ENCODE measurements around the gene CHD6. TPM values are rescaled to one million over a fixed set of nuclear protein-coding genes. Genes with fewer than 3 reads are reported as not detected.

Gene CHD6
- polyA plus RNA-seq, 1 donor (not counting 4 experiments of a cell fraction or from before 2014, with no cell fraction given) = 6.8 TPM

- H3K27me3 ChIP-seq (ENCODE audit: control insufficient read depth, extremely low read depth, insufficient read depth, low read length) = peaks cover 38% of the 10 kb centered on the region
Observed at GRCh38 chr20:41377275-41377674, 240.9 kb downstream of the CHD6 start.

GRCh38 chr20:41376349-41376748, 241.8 kb downstream of the CHD6 start:
- Histone ChIP-seq H3K4me1 (ENCODE audit: control insufficient read depth, extremely low read depth, insufficient read depth, low read length) (no peaks in the 10 kb centered on the region), H3K27me3 (ENCODE audit: control insufficient read depth, extremely low read depth, insufficient read depth, low read length) (peaks cover 39% of the 10 kb centered on the region), H4K20me1 (ENCODE audit: control insufficient read depth, extremely low read depth, insufficient read depth, low read length) (no peaks in the 10 kb centered on the region), H3K9me3 (ENCODE audit: control insufficient read depth, low read depth, low read length) (no peaks in the 10 kb centered on the region), H3K27ac (ENCODE audit: control insufficient read depth, insufficient read depth, low read length) (no peak overlapping the region), H3K36me3 (ENCODE audit: control insufficient read depth in 2 of 2, extremely low read depth in 1 of 2, insufficient read depth in 2 of 2, low read length in 2 of 2) (no peaks in the 10 kb centered on the region), H3K79me2 (ENCODE audit: control insufficient read depth, insufficient read depth, low read length) (no peaks in the 10 kb centered on the region), H3K4me2 (ENCODE audit: control insufficient read depth, extremely low read depth, insufficient read depth, low read depth, low read length) (no peak overlapping the region), H3K9ac (ENCODE audit: control insufficient read depth, extremely low read depth, insufficient read depth, low read length) (no peak overlapping the region), H3K9me1 (ENCODE audit: control insufficient read depth, extremely low read depth, insufficient read depth, low read length) (no peaks in the 10 kb centered on the region), H3K4me3 (ENCODE audit: control insufficient read depth in 2 of 3, extremely low read depth in 1 of 3, insufficient read depth in 2 of 3, low read depth in 1 of 3, low read length in 3 of 3) (no peak overlapping the region), H2AFZ (ENCODE audit: control insufficient read depth, low read length) (no peak overlapping the region)
- TF ChIP-seq CTCF (optimal IDR thresholded peaks at IDR 0.05 in 1 of 3, IDR thresholded peaks at IDR 0.05 in 1 of 3, conservative IDR thresholded peaks at IDR 0.05 in 1 of 3; ENCODE audit: extremely low read depth in 1 of 3, insufficient read depth in 2 of 3, low read length in 3 of 3) (no peak), EZH2 (IDR thresholded peaks at IDR 0.05; ENCODE audit: low read length) (no peak)
- FAIRE-seq (no peak), DNase-seq (ENCODE audit: low read depth, low spot score) (no peak)
- dilution Hi-C loops (cut with MboI; ENCODE audit: extremely low pct_ligation_motif_present, low sequenced_read_pairs) = no loop called here

More at GRCh38 chr20:41377275-41377674, 240.9 kb downstream of the CHD6 start:
- H3K36me3 ChIP-seq (ENCODE audit: control insufficient read depth in 2 of 2, extremely low read depth in 1 of 2, insufficient read depth in 2 of 2, low read length in 2 of 2) = no peaks in the 10 kb centered on the region
- no peak for TF ChIP-seq EZH2 (IDR thresholded peaks at IDR 0.05; ENCODE audit: low read length)
- TF ChIP-seq CTCF (optimal IDR thresholded peaks at IDR 0.05 in 1 of 3, IDR thresholded peaks at IDR 0.05 in 1 of 3, conservative IDR thresholded peaks at IDR 0.05 in 1 of 3; ENCODE audit: extremely low read depth in 1 of 3, insufficient read depth in 2 of 3, low read length in 3 of 3) = no peak
- H3K79me2 ChIP-seq (ENCODE audit: control insufficient read depth, insufficient read depth, low read length) = no peaks in the 10 kb centered on the region
- no peaks in the 10 kb centered on the region for H3K4me1 ChIP-seq (ENCODE audit: control insufficient read depth, extremely low read depth, insufficient read depth, low read length)
- no peak overlapping the region for H2AFZ ChIP-seq (ENCODE audit: control insufficient read depth, low read length)
- dilution Hi-C loops (cut with MboI; ENCODE audit: extremely low pct_ligation_motif_present, low sequenced_read_pairs) = no loop called here
- no peak overlapping the region for H3K9ac ChIP-seq (ENCODE audit: control insufficient read depth, extremely low read depth, insufficient read depth, low read length)
- no peaks in the 10 kb centered on the region for H3K9me3 ChIP-seq (ENCODE audit: control insufficient read depth, low read depth, low read length)
- FAIRE-seq = no peak
- DNase-seq (ENCODE audit: low read depth, low spot score) = no peak
- H3K9me1 ChIP-seq (ENCODE audit: control insufficient read depth, extremely low read depth, insufficient read depth, low read length) = no peaks in the 10 kb centered on the region
- H4K20me1 ChIP-seq (ENCODE audit: control insufficient read depth, extremely low read depth, insufficient read depth, low read length) = no peaks in the 10 kb centered on the region
- no peak overlapping the region for H3K27ac ChIP-seq (ENCODE audit: control insufficient read depth, insufficient read depth, low read length)
- H3K4me3 ChIP-seq (ENCODE audit: control insufficient read depth in 2 of 3, extremely low read depth in 1 of 3, insufficient read depth in 2 of 3, low read depth in 1 of 3, low read length in 3 of 3) = no peak overlapping the region
- H3K4me2 ChIP-seq (ENCODE audit: control insufficient read depth, extremely low read depth, insufficient read depth, low read depth, low read length) = no peak overlapping the region

Measured in keratinocyte (primary cell).